ENCODE results near the gene SYT2. TPM values are rescaled to one million over a fixed set of nuclear protein-coding genes. Genes with fewer than 3 reads are reported as not detected.

SYT2 gene
- total RNA-seq, 1 experiment from 2014 or later: not detected

GRCh38 chr1:202642619-202643291, 67.5 kb downstream of the SYT2 start:
- Histone ChIP-seq H4K20me1 (ENCODE audit: insufficient read depth) (no peaks in the 10 kb centered on the region), H3K4me2 (ENCODE audit: low read length) (no peak overlapping the region), H2AFZ (ENCODE audit: low read depth, low read length, poor library complexity, severe bottlenecking) (no peak overlapping the region), H3K27ac (ENCODE audit: low read depth, low read length) (no peak overlapping the region), H3K27me3 (ENCODE audit: insufficient read depth, low read length) (peaks cover 13% of the 10 kb centered on the region; the same call in 1 of the 2 replicates), H3K4me3 (replicated peaks in 1 of 2; ENCODE audit: low read depth in 1 of 2, low read length in 2 of 2) (no peak overlapping the region), H3K36me3 (ENCODE audit: control insufficient read depth in 1 of 2, insufficient read depth in 2 of 2, low read length in 2 of 2) (no peaks in the 10 kb centered on the region), H3K79me2 (ENCODE audit: insufficient read depth, low read length) (no peaks in the 10 kb centered on the region), H3K4me1 (ENCODE audit: control insufficient read depth in 1 of 2, insufficient read depth in 2 of 2, low read length in 2 of 2) (no peaks in the 10 kb centered on the region), H3K9me2 (ENCODE audit: insufficient read depth) (no peaks in the 10 kb centered on the region), H3K9me3 (ENCODE audit: control insufficient read depth in 1 of 2, insufficient read depth in 1 of 2, low read depth in 1 of 2, low read length in 2 of 2) (no peaks in the 10 kb centered on the region), H3K9ac (ENCODE audit: low read length) (no peak overlapping the region)
- TF ChIP-seq RAD21 (IDR thresholded peaks at IDR 0.05; ENCODE audit: low read depth) (no peak), YY1 (IDR thresholded peaks at IDR 0.05; ENCODE audit: extremely low read depth, insufficient replicate concordance, low read depth, low read length) (no peak), CTCF (IDR thresholded peaks at IDR 0.05 in 2 of 3, conservative IDR thresholded peaks at IDR 0.05 in 1 of 3; ENCODE audit: borderline replicate concordance in 1 of 3, insufficient read depth in 1 of 3, low read depth in 2 of 3, low read length in 2 of 3) (no peak), REST (IDR thresholded peaks at IDR 0.05; ENCODE audit: low read depth) (no peak), ELF1 (IDR thresholded peaks at IDR 0.05; ENCODE audit: borderline replicate concordance, low read depth) (no peak), SRF (IDR thresholded peaks at IDR 0.05; ENCODE audit: low read depth) (no peak), SP1 (IDR thresholded peaks at IDR 0.05; ENCODE audit: low read depth) (no peak), CEBPB (IDR thresholded peaks at IDR 0.05; ENCODE audit: low read depth) (no peak), ZNF274 (IDR thresholded peaks at IDR 0.05; ENCODE audit: low read depth, low read length) (no peak), POLR2AphosphoS5 (IDR thresholded peaks at IDR 0.05; ENCODE audit: low read depth, low read length) (no peak), ZFX (IDR thresholded peaks at IDR 0.05) (no peak), CBX3 (IDR thresholded peaks at IDR 0.05; ENCODE audit: low read depth) (no peak), JUND (IDR thresholded peaks at IDR 0.05) (no peak), EZH2phosphoT487 (IDR thresholded peaks at IDR 0.05; ENCODE audit: borderline replicate concordance) (no peak)
- TF ChIP-seq, protein P1, sequence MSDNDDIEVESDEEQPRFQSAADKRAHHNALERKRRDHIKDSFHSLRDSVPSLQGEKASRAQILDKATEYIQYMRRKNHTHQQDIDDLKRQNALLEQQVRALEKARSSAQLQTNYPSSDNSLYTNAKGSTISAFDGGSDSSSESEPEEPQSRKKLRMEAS (IDR thresholded peaks at IDR 0.05): no peak
- TF ChIP-seq, protein P2, sequence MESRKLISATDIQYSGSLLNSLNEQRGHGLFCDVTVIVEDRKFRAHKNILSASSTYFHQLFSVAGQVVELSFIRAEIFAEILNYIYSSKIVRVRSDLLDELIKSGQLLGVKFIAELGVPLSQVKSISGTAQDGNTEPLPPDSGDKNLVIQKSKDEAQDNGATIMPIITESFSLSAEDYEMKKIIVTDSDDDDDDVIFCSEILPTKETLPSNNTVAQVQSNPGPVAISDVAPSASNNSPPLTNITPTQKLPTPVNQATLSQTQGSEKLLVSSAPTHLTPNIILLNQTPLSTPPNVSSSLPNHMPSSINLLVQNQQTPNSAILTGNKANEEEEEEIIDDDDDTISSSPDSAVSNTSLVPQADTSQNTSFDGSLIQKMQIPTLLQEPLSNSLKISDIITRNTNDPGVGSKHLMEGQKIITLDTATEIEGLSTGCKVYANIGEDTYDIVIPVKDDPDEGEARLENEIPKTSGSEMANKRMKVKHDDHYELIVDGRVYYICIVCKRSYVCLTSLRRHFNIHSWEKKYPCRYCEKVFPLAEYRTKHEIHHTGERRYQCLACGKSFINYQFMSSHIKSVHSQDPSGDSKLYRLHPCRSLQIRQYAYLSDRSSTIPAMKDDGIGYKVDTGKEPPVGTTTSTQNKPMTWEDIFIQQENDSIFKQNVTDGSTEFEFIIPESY (IDR thresholded peaks at IDR 0.05; ENCODE audit: extremely low read depth, insufficient replicate concordance, low read length): no peak
- no peak for DNase-seq (ENCODE audit: low read depth, low spot score)
- ATAC-seq: no peak
- intact Hi-C loops (cut with micrococcal nuclease): no loop called here
- no TSS peak for BruUV-seq (replicated peaks)
- ChIA-PET POLR2A (no interaction called here), CTCF (no interaction called here), RAD21 (ENCODE audit: low non-redundant PET in 1 of 2, low total read pairs in 2 of 2, uncharacterized antibody in 2 of 2, unreplicated experiment in 2 of 2) (no interaction called here)
